H9 (cell line): ENCODE measurements around the gene USP22. TPM values are rescaled to one million over a fixed set of nuclear protein-coding genes. Genes with fewer than 3 reads are reported as not detected.

ENCODE experiments used
- DNase-seq: peaks from one replicate; pipeline ENCODE4 v3.0.0-alpha.2; 2017
- H2AFZ ChIP-seq: one replicate; pipeline ENCODE4 v1.6.1; 2013; ENCODE audit warnings: mild to moderate bottlenecking, low read length, control low read depth, moderate library complexity
- H2AK5ac ChIP-seq: 2 replicates; pipeline ENCODE4 v1.6.1; 2013; ENCODE audit warnings: low read length, control low read depth, mixed read lengths; ENCODE audit not compliant: insufficient read length
- H2BK120ac ChIP-seq: one replicate; pipeline ENCODE4 v1.6.1; 2013; ENCODE audit warnings: low read depth, mild to moderate bottlenecking, low read length, control low read depth, inconsistent platforms; ENCODE audit not compliant: poor library complexity, severe bottlenecking
- H2BK12ac ChIP-seq: 2 replicates; pipeline ENCODE4 v1.6.1; 2013; ENCODE audit warnings: low read length, control low read depth, mixed read lengths, low read depth; ENCODE audit not compliant: insufficient read length
- H2BK15ac ChIP-seq: 2 replicates; pipeline ENCODE4 v1.6.1; 2013; ENCODE audit warnings: low read depth, low read length, control low read depth
- H2BK20ac ChIP-seq: one replicate; pipeline ENCODE4 v1.6.1; 2013; ENCODE audit warnings: low read depth, mild to moderate bottlenecking, low read length, control low read depth, inconsistent platforms; ENCODE audit not compliant: poor library complexity, severe bottlenecking
- H2BK5ac ChIP-seq: 2 replicates; pipeline ENCODE4 v1.6.1; 2013; ENCODE audit warnings: low read length, control low read depth, mixed read lengths; ENCODE audit not compliant: insufficient read length
- H3K14ac ChIP-seq: 2 replicates; pipeline ENCODE4 v1.6.1; 2013; ENCODE audit warnings: low read length, control low read depth; ENCODE audit not compliant: insufficient read depth
- H3K18ac ChIP-seq: 2 replicates; pipeline ENCODE4 v1.6.1; 2013; ENCODE audit warnings: low read depth, mild to moderate bottlenecking, mixed read lengths, low read length, control low read depth; ENCODE audit not compliant: insufficient read length
- H3K23ac ChIP-seq: 2 replicates; pipeline ENCODE4 v1.6.1; 2013; ENCODE audit warnings: low read length, control low read depth, mixed read lengths, low read depth; ENCODE audit not compliant: insufficient read length
- H3K23me2 ChIP-seq: 2 replicates; pipeline ENCODE4 v1.6.1; 2013; ENCODE audit warnings: low read depth, mild to moderate bottlenecking, mixed read lengths, low read length, control low read depth; ENCODE audit not compliant: insufficient read length, poor library complexity, severe bottlenecking
- H3K27ac ChIP-seq: 2 replicates; pipeline ENCODE4 v1.5.1; 2013; ENCODE audit warnings: low read length, control low read depth, mixed read lengths, low read depth; ENCODE audit not compliant: insufficient read length
- H3K27me3 ChIP-seq: 2 replicates; pipeline ENCODE4 v1.6.1; 2013; ENCODE audit warnings: low read length, control low read depth, inconsistent platforms; ENCODE audit not compliant: insufficient read depth
- H3K4ac ChIP-seq: 2 replicates; pipeline ENCODE4 v1.6.1; 2013; ENCODE audit warnings: low read depth, mild to moderate bottlenecking, control low read depth, inconsistent platforms, low read length, moderate library complexity
- H3K4me1 ChIP-seq: 2 replicates; pipeline ENCODE4 v1.6.1; 2013; ENCODE audit warnings: low read length, control low read depth, inconsistent platforms; ENCODE audit not compliant: insufficient read depth
- H3K4me2 ChIP-seq: 2 replicates; pipeline ENCODE4 v1.6.1; 2013; ENCODE audit warnings: low read length, control low read depth, mixed read lengths; ENCODE audit not compliant: insufficient read length, insufficient read depth
- H3K56ac ChIP-seq: 2 replicates; pipeline ENCODE4 v1.6.1; 2013; ENCODE audit warnings: low read depth, mild to moderate bottlenecking, mixed read lengths, low read length, control low read depth; ENCODE audit not compliant: insufficient read length
- H3K79me1 ChIP-seq: 2 replicates; pipeline ENCODE4 v1.6.1; 2013; ENCODE audit warnings: low read depth, mild to moderate bottlenecking, moderate library complexity, low read length, control low read depth, inconsistent platforms; ENCODE audit not compliant: insufficient read depth, poor library complexity, severe bottlenecking
- H3K79me2 ChIP-seq: 2 replicates; pipeline ENCODE4 v1.6.1; 2013; ENCODE audit warnings: low read length, control low read depth, inconsistent platforms; ENCODE audit not compliant: insufficient read depth
- H3K9ac ChIP-seq: 2 replicates; pipeline ENCODE4 v1.6.1; 2013; ENCODE audit warnings: low read length, control low read depth, mixed read lengths; ENCODE audit not compliant: insufficient read length; ENCODE audit errors: extremely low read depth
- H3K9me3 ChIP-seq: one replicate; pipeline ENCODE4 v1.6.1; 2013; ENCODE audit warnings: low read depth, low read length, inconsistent platforms; ENCODE audit not compliant: control insufficient read depth
- H3T11ph ChIP-seq: one replicate; pipeline ENCODE4 v1.6.1; 2013; ENCODE audit warnings: mild to moderate bottlenecking, low read length, control low read depth, inconsistent platforms
- H4K20me1 ChIP-seq: one replicate; pipeline ENCODE4 v1.6.1; 2013; ENCODE audit not compliant: control insufficient read depth, insufficient read length, insufficient read depth
- H4K5ac ChIP-seq: 2 replicates; pipeline ENCODE4 v1.6.1; 2013; ENCODE audit warnings: low read depth, mild to moderate bottlenecking, mixed read lengths, low read length, control low read depth; ENCODE audit not compliant: insufficient read length
- H4K8ac ChIP-seq: replicated peaks from 2 replicates; pipeline ENCODE4 v1.6.1; 2013; ENCODE audit warnings: low read length, control low read depth, mixed read lengths, low read depth; ENCODE audit not compliant: insufficient read length
- H4K91ac ChIP-seq: 2 replicates; pipeline ENCODE4 v1.6.1; 2013; ENCODE audit warnings: low read depth, mild to moderate bottlenecking, moderate library complexity, mixed read lengths, low read length, control low read depth; ENCODE audit not compliant: insufficient read length
- H3K27ac Mint-ChIP-seq, 3 experiments: 2 replicates in 2 of 3; 3 replicates in 1 of 3; pipeline ENCODE4 v1.8.0; 2020 to 2021; ENCODE audit warnings: mixed read lengths in 3 of 3, mild to moderate bottlenecking in 1 of 3, moderate library complexity in 1 of 3
- H3K27me3 Mint-ChIP-seq: 2 replicates; pipeline ENCODE4 v1.8.0; 2021; ENCODE audit warnings: low read depth, mild to moderate bottlenecking, moderate library complexity, mixed read lengths
- H3K36me3 Mint-ChIP-seq, 3 experiments: 2 replicates in 2 of 3; 3 replicates in 1 of 3; pipeline ENCODE4 v1.8.0; 2020 to 2021; ENCODE audit warnings: low read depth in 3 of 3, mixed read lengths in 3 of 3; ENCODE audit not compliant: insufficient read depth in 1 of 3
- H3K4me1 Mint-ChIP-seq, 2 experiments: 2 replicates each; pipeline ENCODE4 v1.8.0; 2020; ENCODE audit warnings: mixed read lengths in 2 of 2
- H3K4me3 Mint-ChIP-seq, 2 experiments: 2 replicates in 1 of 2; 3 replicates in 1 of 2; pipeline ENCODE4 v1.8.0; 2020 to 2021; ENCODE audit warnings: mild to moderate bottlenecking in 2 of 2, mixed read lengths in 2 of 2, moderate library complexity in 1 of 2
- H3K9me3 Mint-ChIP-seq, 2 experiments: 2 replicates in 1 of 2; 3 replicates in 1 of 2; pipeline ENCODE4 v1.8.0; 2020; ENCODE audit warnings: mild to moderate bottlenecking in 2 of 2, mixed read lengths in 2 of 2, moderate library complexity in 1 of 2
- WGBS: extraction: QIAGEN DNeasy Blood & Tissue Kit; methylation state at CpG from one replicate; pipeline ENCODE4 v1.1.7; 2013; ENCODE audit warnings: missing lambda C conversion rate, low lambda C conversion rate, mixed read lengths; ENCODE audit not compliant: insufficient read length; ENCODE audit errors: extremely low coverage; 5-methylcytosine and 5-hydroxymethylcytosine counted together
- total RNA-seq: library from RNA; stranded (reverse); gene quantifications from 2 replicates; pipeline ENCODE4 v1.2.1, GENCODE V29; 2021
- TF ChIP-seq, protein P1 (sequence below): fragments of 200-600 bp; sonication (generic); conservative IDR thresholded peaks from 3 replicates; pipeline ENCODE4 v1.8.0; 2021; ENCODE audit warnings: antibody characterized with exemption, mild to moderate bottlenecking

Gene USP22
- total RNA-seq, 1 experiment from 2014 or later = 345 TPM

DNA sequence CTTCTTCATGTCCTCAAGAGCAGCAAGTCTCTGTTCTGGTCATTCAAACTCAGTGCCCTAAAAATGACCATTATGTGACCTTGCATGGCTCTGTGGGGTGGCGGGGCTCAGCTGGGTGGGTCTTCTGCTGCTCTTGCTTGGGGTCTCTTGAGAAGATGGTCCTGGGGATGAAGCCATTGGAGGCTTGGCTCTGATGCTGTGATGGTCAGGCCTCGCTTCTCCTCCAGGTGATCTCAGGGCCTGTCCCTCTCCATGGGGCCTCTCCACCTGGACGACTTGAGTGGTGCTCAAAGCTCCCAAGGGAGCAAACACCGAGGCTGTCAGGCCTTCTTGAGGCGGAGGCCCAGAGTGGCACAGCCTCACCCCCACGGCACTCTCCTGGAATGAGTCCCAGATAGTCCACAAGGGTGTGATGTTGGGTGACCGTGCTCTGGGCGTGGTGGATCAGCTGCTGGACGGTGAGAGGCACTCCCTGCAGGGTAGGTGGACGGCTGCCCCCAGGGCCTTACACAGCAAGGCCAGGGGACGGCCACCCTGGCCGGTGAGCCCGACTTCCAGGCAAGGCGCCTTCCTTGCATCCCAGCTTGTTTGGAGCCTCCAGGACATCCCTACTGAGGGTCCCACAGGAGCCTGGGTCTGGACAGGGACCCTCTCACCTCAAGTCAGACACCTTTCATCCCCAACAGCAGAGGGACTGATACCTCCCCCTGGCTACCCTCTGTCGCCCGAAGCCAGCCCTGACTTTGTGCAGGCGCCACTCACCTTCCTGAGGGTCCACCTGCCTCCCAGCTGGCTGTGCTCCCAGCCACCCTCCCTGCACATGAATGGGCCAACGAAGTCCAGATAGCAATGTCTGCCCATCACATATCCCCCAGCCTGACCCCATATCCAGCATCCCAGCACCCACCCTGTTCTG lies 48.7 kb downstream of the USP22 start:
- H3K9me3 ChIP-seq = no peaks in the 10 kb centered on the region
- no peak overlapping the region for H4K8ac ChIP-seq
- no peaks in the 10 kb centered on the region for H3K79me2 ChIP-seq
- no peaks in the 10 kb centered on the region for H3K27me3 ChIP-seq
- Mint-ChIP-seq H3K4me3 (no peak overlapping the region), H3K4me1 (peaks cover 21 to 31% of the 10 kb centered on the region in 2 experiments), H3K27ac (peak overlapping the region in 1 of 3 experiments; percentile 67; a peak in 1 of 7 replicates), H3K9me3 (peaks cover 0 to 4% of the 10 kb centered on the region in 2 experiments; a peak in 3 of 5 replicates), H3K27me3 (no peaks in the 10 kb centered on the region; the same call in 1 of the 2 replicates), H3K36me3 (peaks cover 5 to 11% (median 8%) of the 10 kb centered on the region in 3 experiments; a peak in 6 of 7 replicates)
- no peak overlapping the region for H3K9ac ChIP-seq
- no peak overlapping the region for H2BK5ac ChIP-seq
- no peak overlapping the region for H3K27ac ChIP-seq
- no peak overlapping the region for H2BK20ac ChIP-seq
- no peak overlapping the region for H2BK120ac ChIP-seq
- peaks cover 2% of the 10 kb centered on the region; the same call in 1 of the 2 replicates for H3K4me1 ChIP-seq
- no peak overlapping the region for H2BK12ac ChIP-seq
- H3K56ac ChIP-seq = no peak overlapping the region
- H3K23ac ChIP-seq = no peak overlapping the region
- TF ChIP-seq, protein P1, sequence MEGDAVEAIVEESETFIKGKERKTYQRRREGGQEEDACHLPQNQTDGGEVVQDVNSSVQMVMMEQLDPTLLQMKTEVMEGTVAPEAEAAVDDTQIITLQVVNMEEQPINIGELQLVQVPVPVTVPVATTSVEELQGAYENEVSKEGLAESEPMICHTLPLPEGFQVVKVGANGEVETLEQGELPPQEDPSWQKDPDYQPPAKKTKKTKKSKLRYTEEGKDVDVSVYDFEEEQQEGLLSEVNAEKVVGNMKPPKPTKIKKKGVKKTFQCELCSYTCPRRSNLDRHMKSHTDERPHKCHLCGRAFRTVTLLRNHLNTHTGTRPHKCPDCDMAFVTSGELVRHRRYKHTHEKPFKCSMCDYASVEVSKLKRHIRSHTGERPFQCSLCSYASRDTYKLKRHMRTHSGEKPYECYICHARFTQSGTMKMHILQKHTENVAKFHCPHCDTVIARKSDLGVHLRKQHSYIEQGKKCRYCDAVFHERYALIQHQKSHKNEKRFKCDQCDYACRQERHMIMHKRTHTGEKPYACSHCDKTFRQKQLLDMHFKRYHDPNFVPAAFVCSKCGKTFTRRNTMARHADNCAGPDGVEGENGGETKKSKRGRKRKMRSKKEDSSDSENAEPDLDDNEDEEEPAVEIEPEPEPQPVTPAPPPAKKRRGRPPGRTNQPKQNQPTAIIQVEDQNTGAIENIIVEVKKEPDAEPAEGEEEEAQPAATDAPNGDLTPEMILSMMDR = no peak
- H3K18ac ChIP-seq = no peak overlapping the region
- no peaks in the 10 kb centered on the region for H4K20me1 ChIP-seq
- no peak overlapping the region for H4K91ac ChIP-seq
- H2BK15ac ChIP-seq = no peak overlapping the region
- no peak overlapping the region for H3K4me2 ChIP-seq
- no peak overlapping the region for H2AK5ac ChIP-seq
- WGBS = no CpG with 5 or more reads among the region's 18 CpGs
- H3K4ac ChIP-seq = no peak overlapping the region
- H2AFZ ChIP-seq = no peak overlapping the region
- H3K79me1 ChIP-seq = no peaks in the 10 kb centered on the region
- no peak overlapping the region for H3K14ac ChIP-seq
- H4K5ac ChIP-seq = no peak overlapping the region
- no peak overlapping the region for H3T11ph ChIP-seq
- no peak for DNase-seq
- no peaks in the 10 kb centered on the region for H3K23me2 ChIP-seq
